ENCODE measurements around the gene E2F4. TPM values are rescaled to one million over a fixed set of nuclear protein-coding genes. Genes with fewer than 3 reads are reported as not detected.
A peak's percentile ranks its signal among the peaks of the same experiment; 100 is the strongest.

E2F4 gene
- total and polyA plus RNA-seq, 9 of the 15 experiments (the other 6 are each of a cell fraction or from before 2014, with no cell fraction given): 9.7 to 139 (median 106) TPM

DNA sequence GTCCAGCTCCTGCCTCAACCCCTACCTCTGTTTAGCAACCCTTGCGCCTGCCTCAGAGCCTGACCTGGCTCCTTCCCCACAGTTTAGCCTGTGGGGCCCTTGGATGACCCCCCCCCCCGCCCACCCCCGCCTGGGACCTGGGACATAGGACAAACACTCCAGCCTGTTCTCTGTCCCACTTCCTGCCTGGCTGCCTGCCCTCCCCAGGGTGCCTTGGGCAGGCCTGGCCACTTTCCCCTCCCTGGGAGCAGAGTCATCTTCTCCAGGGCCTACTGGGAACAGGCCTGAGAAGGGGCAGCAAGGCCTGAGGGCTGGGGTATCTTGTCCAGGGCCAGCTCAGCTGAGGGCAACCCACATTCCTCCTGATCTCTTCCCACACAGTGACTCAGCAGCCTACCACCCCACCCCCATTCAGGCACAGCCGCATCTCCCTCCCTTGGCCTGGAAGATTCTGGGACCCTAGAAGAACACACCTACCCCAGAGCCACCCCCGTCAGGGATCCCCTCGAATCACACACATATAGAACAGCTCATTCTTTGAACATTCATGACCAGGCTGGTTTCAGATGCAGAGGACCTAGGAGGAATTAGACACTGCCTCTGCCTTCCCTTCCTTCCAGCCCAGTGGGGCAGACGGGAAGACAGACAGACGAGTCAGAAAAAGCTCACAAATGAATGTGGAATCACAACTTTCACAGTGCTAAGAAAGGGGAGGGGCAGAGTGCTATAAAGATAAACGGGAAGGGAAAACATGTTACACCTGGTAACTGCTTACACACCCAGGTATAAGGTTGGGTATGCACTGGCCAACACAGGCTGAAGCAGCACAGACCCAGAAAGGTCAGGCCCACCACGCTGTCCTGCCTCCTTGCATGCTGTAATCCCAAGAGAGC lies 49.3 kb downstream of the E2F4 start (continued):
- TF ChIP-seq, protein P1, sequence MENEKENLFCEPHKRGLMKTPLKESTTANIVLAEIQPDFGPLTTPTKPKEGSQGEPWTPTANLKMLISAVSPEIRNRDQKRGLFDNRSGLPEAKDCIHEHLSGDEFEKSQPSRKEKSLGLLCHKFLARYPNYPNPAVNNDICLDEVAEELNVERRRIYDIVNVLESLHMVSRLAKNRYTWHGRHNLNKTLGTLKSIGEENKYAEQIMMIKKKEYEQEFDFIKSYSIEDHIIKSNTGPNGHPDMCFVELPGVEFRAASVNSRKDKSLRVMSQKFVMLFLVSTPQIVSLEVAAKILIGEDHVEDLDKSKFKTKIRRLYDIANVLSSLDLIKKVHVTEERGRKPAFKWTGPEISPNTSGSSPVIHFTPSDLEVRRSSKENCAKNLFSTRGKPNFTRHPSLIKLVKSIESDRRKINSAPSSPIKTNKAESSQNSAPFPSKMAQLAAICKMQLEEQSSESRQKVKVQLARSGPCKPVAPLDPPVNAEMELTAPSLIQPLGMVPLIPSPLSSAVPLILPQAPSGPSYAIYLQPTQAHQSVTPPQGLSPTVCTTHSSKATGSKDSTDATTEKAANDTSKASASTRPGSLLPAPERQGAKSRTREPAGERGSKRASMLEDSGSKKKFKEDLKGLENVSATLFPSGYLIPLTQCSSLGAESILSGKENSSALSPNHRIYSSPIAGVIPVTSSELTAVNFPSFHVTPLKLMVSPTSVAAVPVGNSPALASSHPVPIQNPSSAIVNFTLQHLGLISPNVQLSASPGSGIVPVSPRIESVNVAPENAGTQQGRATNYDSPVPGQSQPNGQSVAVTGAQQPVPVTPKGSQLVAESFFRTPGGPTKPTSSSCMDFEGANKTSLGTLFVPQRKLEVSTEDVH (IDR thresholded peaks at IDR 0.05; ENCODE audit: low read depth, partially characterized antibody): no peak
- TF ChIP-seq CCAR2 (IDR thresholded peaks at IDR 0.05; ENCODE audit: low read depth, low read length) (no peak), NR0B1 (IDR thresholded peaks at IDR 0.05; ENCODE audit: partially characterized antibody) (no peak), ZKSCAN8 (CRISPR knock-in tag; IDR thresholded peaks at IDR 0.05) (no peak), HDAC2 (IDR thresholded peaks at IDR 0.05) (peak; percentile 40; the same call in 1 of the 2 replicates), NELFE (IDR thresholded peaks at IDR 0.05; ENCODE audit: insufficient read depth, insufficient read length) (no peak), DNMT1 (IDR thresholded peaks at IDR 0.05) (no peak), ZNF740 (CRISPR knock-in tag; IDR thresholded peaks at IDR 0.05) (no peak), ZNF740 (tag; IDR thresholded peaks at IDR 0.05) (peak in 1 of 2 experiments; percentile 58; a peak in 1 of 4 replicates), CC2D1A (IDR thresholded peaks at IDR 0.05) (no peak), CCNT2 (IDR thresholded peaks at IDR 0.05; ENCODE audit: borderline replicate concordance, extremely low read depth, insufficient read length, low read depth, low read length) (no peak), OTX1 (CRISPR knock-in tag; IDR thresholded peaks at IDR 0.05) (no peak)
- TF ChIP-seq, protein P2, sequence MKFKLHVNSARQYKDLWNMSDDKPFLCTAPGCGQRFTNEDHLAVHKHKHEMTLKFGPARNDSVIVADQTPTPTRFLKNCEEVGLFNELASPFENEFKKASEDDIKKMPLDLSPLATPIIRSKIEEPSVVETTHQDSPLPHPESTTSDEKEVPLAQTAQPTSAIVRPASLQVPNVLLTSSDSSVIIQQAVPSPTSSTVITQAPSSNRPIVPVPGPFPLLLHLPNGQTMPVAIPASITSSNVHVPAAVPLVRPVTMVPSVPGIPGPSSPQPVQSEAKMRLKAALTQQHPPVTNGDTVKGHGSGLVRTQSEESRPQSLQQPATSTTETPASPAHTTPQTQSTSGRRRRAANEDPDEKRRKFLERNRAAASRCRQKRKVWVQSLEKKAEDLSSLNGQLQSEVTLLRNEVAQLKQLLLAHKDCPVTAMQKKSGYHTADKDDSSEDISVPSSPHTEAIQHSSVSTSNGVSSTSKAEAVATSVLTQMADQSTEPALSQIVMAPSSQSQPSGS (CRISPR knock-in tag; IDR thresholded peaks at IDR 0.05): no peak
- TF ChIP-seq, protein P3, sequence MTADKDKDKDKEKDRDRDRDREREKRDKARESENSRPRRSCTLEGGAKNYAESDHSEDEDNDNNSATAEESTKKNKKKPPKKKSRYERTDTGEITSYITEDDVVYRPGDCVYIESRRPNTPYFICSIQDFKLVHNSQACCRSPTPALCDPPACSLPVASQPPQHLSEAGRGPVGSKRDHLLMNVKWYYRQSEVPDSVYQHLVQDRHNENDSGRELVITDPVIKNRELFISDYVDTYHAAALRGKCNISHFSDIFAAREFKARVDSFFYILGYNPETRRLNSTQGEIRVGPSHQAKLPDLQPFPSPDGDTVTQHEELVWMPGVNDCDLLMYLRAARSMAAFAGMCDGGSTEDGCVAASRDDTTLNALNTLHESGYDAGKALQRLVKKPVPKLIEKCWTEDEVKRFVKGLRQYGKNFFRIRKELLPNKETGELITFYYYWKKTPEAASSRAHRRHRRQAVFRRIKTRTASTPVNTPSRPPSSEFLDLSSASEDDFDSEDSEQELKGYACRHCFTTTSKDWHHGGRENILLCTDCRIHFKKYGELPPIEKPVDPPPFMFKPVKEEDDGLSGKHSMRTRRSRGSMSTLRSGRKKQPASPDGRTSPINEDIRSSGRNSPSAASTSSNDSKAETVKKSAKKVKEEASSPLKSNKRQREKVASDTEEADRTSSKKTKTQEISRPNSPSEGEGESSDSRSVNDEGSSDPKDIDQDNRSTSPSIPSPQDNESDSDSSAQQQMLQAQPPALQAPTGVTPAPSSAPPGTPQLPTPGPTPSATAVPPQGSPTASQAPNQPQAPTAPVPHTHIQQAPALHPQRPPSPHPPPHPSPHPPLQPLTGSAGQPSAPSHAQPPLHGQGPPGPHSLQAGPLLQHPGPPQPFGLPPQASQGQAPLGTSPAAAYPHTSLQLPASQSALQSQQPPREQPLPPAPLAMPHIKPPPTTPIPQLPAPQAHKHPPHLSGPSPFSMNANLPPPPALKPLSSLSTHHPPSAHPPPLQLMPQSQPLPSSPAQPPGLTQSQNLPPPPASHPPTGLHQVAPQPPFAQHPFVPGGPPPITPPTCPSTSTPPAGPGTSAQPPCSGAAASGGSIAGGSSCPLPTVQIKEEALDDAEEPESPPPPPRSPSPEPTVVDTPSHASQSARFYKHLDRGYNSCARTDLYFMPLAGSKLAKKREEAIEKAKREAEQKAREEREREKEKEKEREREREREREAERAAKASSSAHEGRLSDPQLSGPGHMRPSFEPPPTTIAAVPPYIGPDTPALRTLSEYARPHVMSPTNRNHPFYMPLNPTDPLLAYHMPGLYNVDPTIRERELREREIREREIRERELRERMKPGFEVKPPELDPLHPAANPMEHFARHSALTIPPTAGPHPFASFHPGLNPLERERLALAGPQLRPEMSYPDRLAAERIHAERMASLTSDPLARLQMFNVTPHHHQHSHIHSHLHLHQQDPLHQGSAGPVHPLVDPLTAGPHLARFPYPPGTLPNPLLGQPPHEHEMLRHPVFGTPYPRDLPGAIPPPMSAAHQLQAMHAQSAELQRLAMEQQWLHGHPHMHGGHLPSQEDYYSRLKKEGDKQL (CRISPR knock-in tag; IDR thresholded peaks at IDR 0.05; ENCODE audit: borderline replicate concordance): no peak
